Lower leg skin (tissue), 3 donors: Measurements from ENCODE around the gene MYO9B.

Experiments used
- POLR2A ChIP-seq, 2 donors: fragments of 450-650 bp; IDR thresholded peaks; one replicate each; pipeline ENCODE4 v1.6.1; 2016 to 2017; ENCODE audit warnings: antibody characterized with exemption in 2 of 2, mild to moderate bottlenecking in 1 of 2, moderate library complexity in 1 of 2
- TF ChIP-seq, protein P1 (sequence below), 3 donors: fragments of 450-650 bp; IDR thresholded peaks; one replicate each; pipeline ENCODE4 v1.5.1; 2016; ENCODE audit warnings: antibody characterized with exemption in 3 of 3, mild to moderate bottlenecking in 3 of 3, moderate library complexity in 2 of 3

DNA sequence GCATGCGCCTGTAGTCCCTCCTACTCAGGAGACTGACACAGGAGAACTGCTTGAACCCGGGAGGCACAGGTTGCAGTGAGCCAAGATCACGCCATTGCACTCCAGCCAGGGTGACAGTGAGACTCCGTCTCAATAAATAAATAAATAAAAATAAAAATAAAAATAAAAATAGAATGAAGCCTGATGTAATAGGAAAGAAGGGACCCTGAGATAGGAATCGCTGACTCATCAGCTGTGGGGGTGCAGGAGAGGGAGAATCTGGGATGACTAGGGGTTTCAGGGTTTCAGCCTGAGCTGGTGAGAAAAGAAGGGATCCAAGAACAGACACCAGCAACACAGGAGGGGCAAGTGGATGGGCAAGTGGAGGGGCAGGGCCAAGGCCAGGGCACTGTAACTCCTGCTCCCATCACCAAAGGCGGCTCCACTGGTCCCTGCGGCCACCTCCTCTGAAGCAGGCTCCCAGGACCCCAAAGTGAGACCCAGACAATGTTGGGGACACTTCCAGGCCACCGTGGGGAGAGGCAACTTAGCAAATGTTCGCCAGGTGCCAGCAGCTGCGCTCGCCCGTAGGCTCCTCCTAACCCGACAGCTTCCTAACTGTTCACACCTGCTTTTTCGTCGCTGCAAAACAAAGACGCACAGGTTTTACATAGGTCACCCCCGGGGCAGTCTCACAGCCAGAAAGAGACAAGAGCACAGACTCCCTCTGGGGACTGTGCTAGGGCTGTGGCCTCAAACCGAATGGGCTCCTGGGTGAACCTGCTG lies 1.5 kb upstream of the MYO9B start:
- TF ChIP-seq, protein P1, sequence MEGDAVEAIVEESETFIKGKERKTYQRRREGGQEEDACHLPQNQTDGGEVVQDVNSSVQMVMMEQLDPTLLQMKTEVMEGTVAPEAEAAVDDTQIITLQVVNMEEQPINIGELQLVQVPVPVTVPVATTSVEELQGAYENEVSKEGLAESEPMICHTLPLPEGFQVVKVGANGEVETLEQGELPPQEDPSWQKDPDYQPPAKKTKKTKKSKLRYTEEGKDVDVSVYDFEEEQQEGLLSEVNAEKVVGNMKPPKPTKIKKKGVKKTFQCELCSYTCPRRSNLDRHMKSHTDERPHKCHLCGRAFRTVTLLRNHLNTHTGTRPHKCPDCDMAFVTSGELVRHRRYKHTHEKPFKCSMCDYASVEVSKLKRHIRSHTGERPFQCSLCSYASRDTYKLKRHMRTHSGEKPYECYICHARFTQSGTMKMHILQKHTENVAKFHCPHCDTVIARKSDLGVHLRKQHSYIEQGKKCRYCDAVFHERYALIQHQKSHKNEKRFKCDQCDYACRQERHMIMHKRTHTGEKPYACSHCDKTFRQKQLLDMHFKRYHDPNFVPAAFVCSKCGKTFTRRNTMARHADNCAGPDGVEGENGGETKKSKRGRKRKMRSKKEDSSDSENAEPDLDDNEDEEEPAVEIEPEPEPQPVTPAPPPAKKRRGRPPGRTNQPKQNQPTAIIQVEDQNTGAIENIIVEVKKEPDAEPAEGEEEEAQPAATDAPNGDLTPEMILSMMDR (IDR thresholded peaks at IDR 0.05) = no peak
- TF ChIP-seq POLR2A (IDR thresholded peaks at IDR 0.05) = no peak
